ENCODE measurements around the gene QRFP. TPM values are rescaled to one million over a fixed set of nuclear protein-coding genes. Genes with fewer than 3 reads are reported as not detected.
"Not testable (repeated sequence)": the region's sequence is repeated elsewhere in the genome, so short reads cannot be mapped to it uniquely, and the experiment has no call there.

The QRFP gene
- polyA plus RNA-seq, 1 of the 3 experiments (the other 2 are of a cell fraction), result not detected

DNA sequence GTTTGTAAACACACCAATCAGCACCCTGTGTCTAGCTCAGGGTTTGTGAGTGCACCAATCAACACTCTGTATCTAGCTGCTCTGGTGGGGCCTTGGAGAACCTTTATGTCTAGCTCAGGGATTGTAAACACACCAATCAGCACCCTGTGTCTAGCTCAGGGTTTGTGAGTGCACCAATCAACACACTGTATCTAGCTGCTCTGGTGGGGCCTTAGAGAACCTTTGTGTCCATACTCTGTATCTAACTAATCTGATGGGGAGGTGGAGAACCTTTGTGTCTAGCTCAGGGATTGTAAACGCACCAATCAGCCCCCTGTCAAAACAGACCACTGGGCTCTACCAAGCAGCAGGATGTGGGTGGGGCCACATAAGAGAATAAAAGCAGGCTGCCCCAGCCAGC, 14.1 kb upstream of the QRFP start:
- H2AFZ ChIP-seq (ENCODE audit: low read depth); H3K79me2 ChIP-seq (ENCODE audit: insufficient read depth); H3K27ac ChIP-seq (ENCODE audit: low read depth in 2 of 2, low read length in 1 of 2); DNase-seq; H3K27me3 ChIP-seq (ENCODE audit: insufficient read depth); H4K20me1 ChIP-seq (ENCODE audit: insufficient read depth); H3F3A ChIP-seq (replicated peaks; ENCODE audit: insufficient read depth); H3K9me3 ChIP-seq; POLR2A ChIA-PET; H3K36me3 ChIP-seq (replicated peaks in 1 of 2; ENCODE audit: control insufficient read depth in 1 of 2, insufficient read depth in 2 of 2, low read length in 1 of 2); H3K4me1 ChIP-seq (ENCODE audit: control insufficient read depth in 1 of 2, insufficient read depth in 2 of 2, low read depth in 1 of 2, low read length in 1 of 2); H3K9ac ChIP-seq; H3K9me2 ChIP-seq; H3K4me2 ChIP-seq; H3K4me3 ChIP-seq (ENCODE audit: low read depth in 2 of 2, low read length in 1 of 2); CTCF ChIA-PET: not testable (repeated sequence)
- 71% methylated on average over 1 of the region's 1 CpG for WGBS (ENCODE audit: low lambda C conversion rate)

DNA sequence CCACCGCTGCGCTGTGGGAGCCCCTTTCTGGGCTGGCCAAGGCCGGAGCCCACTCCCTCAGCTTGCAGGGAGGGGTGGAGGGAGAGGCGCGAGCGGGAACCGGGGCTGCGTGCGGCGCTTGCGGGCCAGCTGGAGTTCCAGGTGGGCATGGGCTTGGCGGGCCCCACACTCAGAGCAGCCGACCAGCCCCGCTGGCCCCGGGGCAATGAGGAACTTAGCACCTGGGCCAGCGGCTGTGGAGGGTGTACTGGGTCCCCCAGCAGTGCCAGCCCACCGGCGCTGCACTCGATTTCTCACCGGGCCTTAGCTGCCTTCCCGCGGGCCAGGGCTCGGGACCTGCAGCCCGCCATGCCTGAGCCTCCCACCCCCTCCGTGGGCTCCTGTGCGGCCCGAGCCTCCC, 13.4 kb upstream of the QRFP start:
- WGBS (ENCODE audit: low lambda C conversion rate), result 93% methylated on average over 11 of the region's 27 CpGs
- H3K36me3 ChIP-seq (replicated peaks in 1 of 2; ENCODE audit: control insufficient read depth in 1 of 2, insufficient read depth in 2 of 2, low read length in 1 of 2); H3K4me2 ChIP-seq; H4K20me1 ChIP-seq (ENCODE audit: insufficient read depth); H3K9me3 ChIP-seq; H3K79me2 ChIP-seq (ENCODE audit: insufficient read depth); H3K9me2 ChIP-seq; H3F3A ChIP-seq (replicated peaks; ENCODE audit: insufficient read depth); H3K27ac ChIP-seq (ENCODE audit: low read depth in 2 of 2, low read length in 1 of 2); H2AFZ ChIP-seq (ENCODE audit: low read depth); CTCF ChIA-PET; H3K4me1 ChIP-seq (ENCODE audit: control insufficient read depth in 1 of 2, insufficient read depth in 2 of 2, low read depth in 1 of 2, low read length in 1 of 2); DNase-seq; H3K27me3 ChIP-seq (ENCODE audit: insufficient read depth); H3K4me3 ChIP-seq (ENCODE audit: low read depth in 2 of 2, low read length in 1 of 2); POLR2A ChIA-PET; H3K9ac ChIP-seq: not testable (repeated sequence)

DNA sequence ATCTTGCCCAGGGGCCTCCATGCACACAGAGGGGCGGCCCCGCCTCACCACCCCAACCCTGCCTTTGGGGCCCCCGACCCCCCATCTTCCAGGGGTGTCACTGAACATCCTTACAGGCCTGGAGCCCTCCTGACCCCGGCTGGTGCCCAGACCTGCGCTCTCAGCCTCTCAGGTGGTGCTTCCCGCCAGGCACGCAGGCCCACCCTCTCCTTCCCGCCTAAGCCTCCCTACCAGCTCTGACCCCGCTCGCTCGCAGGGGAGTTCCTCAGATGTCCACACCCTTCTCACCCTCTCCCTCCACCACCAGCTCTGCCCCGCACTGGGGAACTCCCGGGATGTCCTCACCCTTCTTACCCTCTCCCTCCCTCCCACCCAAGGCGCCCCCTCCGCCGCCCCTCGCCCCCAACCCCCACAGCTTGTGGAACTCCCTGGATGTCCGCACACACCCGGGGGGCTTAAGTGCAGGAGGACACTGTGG, 12.3 kb upstream of the QRFP start:
- TF ChIP-seq, protein P1, sequence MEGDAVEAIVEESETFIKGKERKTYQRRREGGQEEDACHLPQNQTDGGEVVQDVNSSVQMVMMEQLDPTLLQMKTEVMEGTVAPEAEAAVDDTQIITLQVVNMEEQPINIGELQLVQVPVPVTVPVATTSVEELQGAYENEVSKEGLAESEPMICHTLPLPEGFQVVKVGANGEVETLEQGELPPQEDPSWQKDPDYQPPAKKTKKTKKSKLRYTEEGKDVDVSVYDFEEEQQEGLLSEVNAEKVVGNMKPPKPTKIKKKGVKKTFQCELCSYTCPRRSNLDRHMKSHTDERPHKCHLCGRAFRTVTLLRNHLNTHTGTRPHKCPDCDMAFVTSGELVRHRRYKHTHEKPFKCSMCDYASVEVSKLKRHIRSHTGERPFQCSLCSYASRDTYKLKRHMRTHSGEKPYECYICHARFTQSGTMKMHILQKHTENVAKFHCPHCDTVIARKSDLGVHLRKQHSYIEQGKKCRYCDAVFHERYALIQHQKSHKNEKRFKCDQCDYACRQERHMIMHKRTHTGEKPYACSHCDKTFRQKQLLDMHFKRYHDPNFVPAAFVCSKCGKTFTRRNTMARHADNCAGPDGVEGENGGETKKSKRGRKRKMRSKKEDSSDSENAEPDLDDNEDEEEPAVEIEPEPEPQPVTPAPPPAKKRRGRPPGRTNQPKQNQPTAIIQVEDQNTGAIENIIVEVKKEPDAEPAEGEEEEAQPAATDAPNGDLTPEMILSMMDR (IDR thresholded peaks at IDR 0.05), result no peak
- TF ChIP-seq, protein P2, sequence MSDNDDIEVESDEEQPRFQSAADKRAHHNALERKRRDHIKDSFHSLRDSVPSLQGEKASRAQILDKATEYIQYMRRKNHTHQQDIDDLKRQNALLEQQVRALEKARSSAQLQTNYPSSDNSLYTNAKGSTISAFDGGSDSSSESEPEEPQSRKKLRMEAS (IDR thresholded peaks at IDR 0.05; ENCODE audit: low read depth), result no peak
- TF ChIP-seq TCF12 (IDR thresholded peaks at IDR 0.05) (no peak), POLR2AphosphoS5 (IDR thresholded peaks at IDR 0.05; ENCODE audit: low read depth, low read length) (no peak), SIN3A (IDR thresholded peaks at IDR 0.05; ENCODE audit: borderline replicate concordance, low read depth, low read length) (no peak), EZH2phosphoT487 (IDR thresholded peaks at IDR 0.05; ENCODE audit: borderline replicate concordance, low read depth) (no peak), GABPA (IDR thresholded peaks at IDR 0.05; ENCODE audit: low read depth) (no peak), NFIC (IDR thresholded peaks at IDR 0.05; ENCODE audit: borderline replicate concordance) (no peak), CHD2 (IDR thresholded peaks at IDR 0.05; ENCODE audit: low read length, partially characterized antibody) (no peak), FOSL2 (IDR thresholded peaks at IDR 0.05; ENCODE audit: borderline replicate concordance, low read depth) (no peak), RFX5 (IDR thresholded peaks at IDR 0.05; ENCODE audit: low read length) (no peak), JUND (IDR thresholded peaks at IDR 0.05) (no peak), MXI1 (IDR thresholded peaks at IDR 0.05; ENCODE audit: low read depth, low read length) (no peak)
- TF ChIP-seq, protein P3, sequence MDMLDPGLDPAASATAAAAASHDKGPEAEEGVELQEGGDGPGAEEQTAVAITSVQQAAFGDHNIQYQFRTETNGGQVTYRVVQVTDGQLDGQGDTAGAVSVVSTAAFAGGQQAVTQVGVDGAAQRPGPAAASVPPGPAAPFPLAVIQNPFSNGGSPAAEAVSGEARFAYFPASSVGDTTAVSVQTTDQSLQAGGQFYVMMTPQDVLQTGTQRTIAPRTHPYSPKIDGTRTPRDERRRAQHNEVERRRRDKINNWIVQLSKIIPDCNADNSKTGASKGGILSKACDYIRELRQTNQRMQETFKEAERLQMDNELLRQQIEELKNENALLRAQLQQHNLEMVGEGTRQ (IDR thresholded peaks at IDR 0.05; ENCODE audit: borderline replicate concordance, low read depth, low read length), result no peak
- TF ChIP-seq, protein P4, sequence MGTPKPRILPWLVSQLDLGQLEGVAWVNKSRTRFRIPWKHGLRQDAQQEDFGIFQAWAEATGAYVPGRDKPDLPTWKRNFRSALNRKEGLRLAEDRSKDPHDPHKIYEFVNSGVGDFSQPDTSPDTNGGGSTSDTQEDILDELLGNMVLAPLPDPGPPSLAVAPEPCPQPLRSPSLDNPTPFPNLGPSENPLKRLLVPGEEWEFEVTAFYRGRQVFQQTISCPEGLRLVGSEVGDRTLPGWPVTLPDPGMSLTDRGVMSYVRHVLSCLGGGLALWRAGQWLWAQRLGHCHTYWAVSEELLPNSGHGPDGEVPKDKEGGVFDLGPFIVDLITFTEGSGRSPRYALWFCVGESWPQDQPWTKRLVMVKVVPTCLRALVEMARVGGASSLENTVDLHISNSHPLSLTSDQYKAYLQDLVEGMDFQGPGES (IDR thresholded peaks at IDR 0.05; ENCODE audit: low read depth, low read length), result no peak
- TF ChIP-seq, protein P5, sequence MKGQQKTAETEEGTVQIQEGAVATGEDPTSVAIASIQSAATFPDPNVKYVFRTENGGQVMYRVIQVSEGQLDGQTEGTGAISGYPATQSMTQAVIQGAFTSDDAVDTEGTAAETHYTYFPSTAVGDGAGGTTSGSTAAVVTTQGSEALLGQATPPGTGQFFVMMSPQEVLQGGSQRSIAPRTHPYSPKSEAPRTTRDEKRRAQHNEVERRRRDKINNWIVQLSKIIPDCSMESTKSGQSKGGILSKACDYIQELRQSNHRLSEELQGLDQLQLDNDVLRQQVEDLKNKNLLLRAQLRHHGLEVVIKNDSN (IDR thresholded peaks at IDR 0.05; ENCODE audit: borderline replicate concordance, low read depth), result no peak
- H3K36me3 ChIP-seq (replicated peaks in 1 of 2; ENCODE audit: control insufficient read depth in 1 of 2, insufficient read depth in 2 of 2, low read length in 1 of 2), result no peaks in the 10 kb centered on the region
- H3K4me3 ChIP-seq (ENCODE audit: low read depth in 2 of 2, low read length in 1 of 2), result no peak overlapping the region
- no peaks in the 10 kb centered on the region for H3K27me3 ChIP-seq (ENCODE audit: insufficient read depth)
- H3K27ac ChIP-seq (ENCODE audit: low read depth in 2 of 2, low read length in 1 of 2), result no peak overlapping the region
- ChIA-PET POLR2A (no interaction called here), CTCF (interaction anchor here (0.9 to 2.4 kb wide), 4 partner anchors 16 to 138 kb away, joined by 3 to 10 read pairs (median 4); no protein-coding TSS in a partner anchor)
- no peaks in the 10 kb centered on the region for H3F3A ChIP-seq (replicated peaks; ENCODE audit: insufficient read depth)
- H4K20me1 ChIP-seq (ENCODE audit: insufficient read depth), result no peaks in the 10 kb centered on the region
- DNase-seq, result no peak
- 80% methylated on average over 12 of the region's 19 CpGs for WGBS (ENCODE audit: low lambda C conversion rate)
- H3K9ac ChIP-seq, result no peak overlapping the region
- no peaks in the 10 kb centered on the region for H3K9me3 ChIP-seq
- no peak overlapping the region for H2AFZ ChIP-seq (ENCODE audit: low read depth)
- H3K9me2 ChIP-seq, result no peaks in the 10 kb centered on the region
- H3K79me2 ChIP-seq (ENCODE audit: insufficient read depth), result no peaks in the 10 kb centered on the region
- no peak overlapping the region for H3K4me2 ChIP-seq
- H3K4me1 ChIP-seq (ENCODE audit: control insufficient read depth in 1 of 2, insufficient read depth in 2 of 2, low read depth in 1 of 2, low read length in 1 of 2), result peaks cover 0 to 3% of the 10 kb centered on the region in 2 experiments; a peak in 1 of 4 replicates

Measured in SK-N-SH (cell line).